GM12892 (cell line): ENCODE measurements around the gene LDHA.
"Not testable (repeated sequence)": the region's sequence is repeated elsewhere in the genome, so short reads cannot be mapped to it uniquely, and the experiment has no call there.

ENCODE experiments used
- POLR2A ChIP-seq: IDR thresholded peaks from 2 replicates; pipeline ENCODE4 v1.6.1; 2011; ENCODE audit warnings: low read depth, low read length, control low read depth
- POLR2AphosphoS5 ChIP-seq: IDR thresholded peaks from 2 replicates; pipeline ENCODE4 v1.6.1; 2011; ENCODE audit warnings: low read depth, low read length, control low read depth
- TAF1 ChIP-seq: IDR thresholded peaks from 2 replicates; pipeline ENCODE4 v1.6.1; 2011; ENCODE audit warnings: low read depth, mild to moderate bottlenecking, control low read depth, low read length, borderline replicate concordance

DNA sequence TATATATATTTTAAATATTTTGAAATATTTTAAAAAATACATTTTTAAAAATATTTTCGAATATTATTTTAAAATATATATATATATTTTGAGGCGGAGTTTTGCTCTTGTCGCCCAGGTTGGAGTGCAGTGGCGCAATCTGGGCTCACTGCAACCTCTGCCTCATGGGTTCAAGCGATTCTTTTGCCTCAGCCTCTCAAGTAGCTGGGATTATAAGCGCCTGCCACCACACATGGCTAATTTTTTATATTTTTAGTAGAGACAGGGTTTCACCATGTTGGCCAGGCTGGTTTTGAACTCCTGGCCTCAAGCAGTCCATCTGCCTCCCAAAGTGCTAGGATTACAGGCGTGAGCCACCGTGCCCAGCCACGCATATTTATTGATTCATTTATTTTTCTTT lies 6.7 kb downstream of the LDHA start:
- not testable (repeated sequence) for TF ChIP-seq POLR2A, POLR2AphosphoS5, TAF1
